GM19238 (cell line): ENCODE measurements around the gene PODN.

Experiments
- DNase-seq: peaks from one replicate; pipeline ENCODE4 v3.0.0; 2011; ENCODE audit warnings: low spot score; ENCODE audit not compliant: insufficient read length

The PODN gene

GRCh38 chr1:53088616-53089300 is 26.7 kb downstream of the PODN start:
- no peak for DNase-seq

GRCh38 chr1:53089478-53090226 is 27.6 kb downstream of the PODN start:
- no peak for DNase-seq

GRCh38 chr1:53090227-53091147 is 28.5 kb downstream of the PODN start:
- DNase-seq = no peak

- no peak for DNase-seq
These were observed 30.0 kb downstream of the PODN start for GRCh38 chr1:53091841-53092645.

- DNase-seq = no peak
These were observed 30.8 kb downstream of the PODN start for GRCh38 chr1:53092659-53093450.

- DNase-seq = no peak
These were observed 31.4 kb downstream of the PODN start for GRCh38 chr1:53093451-53093754.

GRCh38 chr1:53093778-53094532 is 31.9 kb downstream of the PODN start:
- DNase-seq = no peak

GRCh38 chr1:53094533-53094919 is 32.5 kb downstream of the PODN start:
- no peak for DNase-seq

GRCh38 chr1:53104289-53104913 is 42.4 kb downstream of the PODN start:
- no peak for DNase-seq

GRCh38 chr1:53107090-53107489 is 45.1 kb downstream of the PODN start:
- no peak for DNase-seq

GRCh38 chr1:53107570-53108322 is 45.7 kb downstream of the PODN start:
- no peak for DNase-seq

GRCh38 chr1:53108646-53109580 is 46.9 kb downstream of the PODN start:
- DNase-seq = no peak

- DNase-seq = no peak
These were observed 48.5 kb downstream of the PODN start for GRCh38 chr1:53110370-53111072.

GRCh38 chr1:53111073-53111556 is 49.1 kb downstream of the PODN start:
- DNase-seq = no peak

GRCh38 chr1:53111693-53112092 is 49.7 kb downstream of the PODN start:
- DNase-seq = no peak

- DNase-seq = no peak
These were observed 50.3 kb downstream of the PODN start for GRCh38 chr1:53112271-53112774.
